Kidney glomerular epithelial cell (primary cell): Measurements from ENCODE around the gene SLC15A1.
A peak's percentile ranks its signal among the peaks of the same experiment; 100 is the strongest.
"Not testable (repeated sequence)": the region's sequence is repeated elsewhere in the genome, so short reads cannot be mapped to it uniquely, and the experiment has no call there.

Experiments
- DNase-seq: peaks from one replicate; lab custom pipeline; 2025; lab: John Stamatoyannopoulos, UW

Gene SLC15A1

GRCh38 chr13:98781470-98781869 lies 29.0 kb upstream of the SLC15A1 start:
- no peak for DNase-seq

- no peak for DNase-seq
Measured at GRCh38 chr13:98781045-98781444, 28.6 kb upstream of the SLC15A1 start.

GRCh38 chr13:98780451-98780850 lies 28.0 kb upstream of the SLC15A1 start:
- no peak for DNase-seq

GRCh38 chr13:98779695-98780094 lies 27.2 kb upstream of the SLC15A1 start:
- no peak for DNase-seq

- no peak for DNase-seq
Measured at GRCh38 chr13:98778749-98779148, 26.3 kb upstream of the SLC15A1 start.

GRCh38 chr13:98776644-98777043 lies 24.2 kb upstream of the SLC15A1 start:
- no peak for DNase-seq

- DNase-seq: peak; percentile 57
Measured at GRCh38 chr13:98775844-98776598, 23.5 kb upstream of the SLC15A1 start.

- DNase-seq: no peak
Measured at GRCh38 chr13:98775386-98775785, 22.9 kb upstream of the SLC15A1 start.

- DNase-seq: no peak
Measured at GRCh38 chr13:98774776-98775175, 22.3 kb upstream of the SLC15A1 start.

- DNase-seq: no peak
Measured at GRCh38 chr13:98773921-98774320, 21.4 kb upstream of the SLC15A1 start.

- no peak for DNase-seq
Measured at GRCh38 chr13:98772794-98773452, 20.5 kb upstream of the SLC15A1 start.

GRCh38 chr13:98771838-98772611 lies 19.6 kb upstream of the SLC15A1 start:
- DNase-seq: peak; percentile 18

- no peak for DNase-seq
Measured at GRCh38 chr13:98769736-98770135, 17.3 kb upstream of the SLC15A1 start.

- no peak for DNase-seq
Measured at GRCh38 chr13:98768522-98768921, 16.1 kb upstream of the SLC15A1 start.

GRCh38 chr13:98766697-98767096 lies 14.2 kb upstream of the SLC15A1 start:
- no peak for DNase-seq

- no peak for DNase-seq
Measured at GRCh38 chr13:98765996-98766519, 13.6 kb upstream of the SLC15A1 start.

- DNase-seq: no peak
Measured at GRCh38 chr13:98761986-98762616, 9.6 kb upstream of the SLC15A1 start.

GRCh38 chr13:98761126-98761985 lies 8.9 kb upstream of the SLC15A1 start:
- DNase-seq: no peak

GRCh38 chr13:98755729-98756128 lies 3.3 kb upstream of the SLC15A1 start:
- DNase-seq: no peak

- no peak for DNase-seq
Measured at GRCh38 chr13:98755116-98755515, 2.6 kb upstream of the SLC15A1 start.

GRCh38 chr13:98754468-98754867 lies 2.0 kb upstream of the SLC15A1 start:
- not testable (repeated sequence) for DNase-seq
